ENCODE results near the gene ERCC6. TPM values are rescaled to one million over a fixed set of nuclear protein-coding genes. Genes with fewer than 3 reads are reported as not detected.

The ERCC6 gene
- total RNA-seq, 4 donors from 2014 or later: 16.0 to 34.0 (median 22.4) TPM

DNA sequence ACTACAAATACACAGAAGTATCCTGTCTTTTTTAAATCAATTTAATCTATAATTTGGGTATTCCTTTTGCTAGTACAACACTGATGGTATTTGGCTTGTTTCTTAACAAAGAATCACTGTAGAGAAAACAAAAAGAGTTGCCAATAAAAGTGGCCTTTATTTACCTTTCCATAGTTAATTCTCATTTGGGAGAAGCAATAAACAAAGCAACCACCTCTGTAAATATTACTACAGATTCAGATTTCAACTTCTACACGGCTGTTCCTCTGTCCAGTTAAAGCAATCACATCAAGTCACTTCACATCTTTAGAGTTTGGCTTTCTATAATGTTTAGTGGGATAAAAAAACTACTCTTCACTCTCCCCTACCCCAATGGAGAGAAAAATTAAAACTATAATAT, 34.4 kb downstream of the ERCC6 start:
- in situ Hi-C loops (cut with MboI; ENCODE audit: low pct_ligation_motif_present in 1 of 4, low pct_unique_long_range_greater_than_20kb in 1 of 4, low sequenced_read_pairs in 3 of 4) (loop anchor here (25.0 kb wide), 2 partner anchors 517 to 842 kb away; no protein-coding TSS in a partner anchor), intact Hi-C loops (cut with DNase I; ENCODE audit: low total_unique reads) (no loop called here)
- Histone ChIP-seq H3K36me3 (peaks cover 0 to 6% (median 0%) of the 10 kb centered on the region in 4 donors), H3K4me3 (no peak overlapping the region), H3K4me1 (peaks cover 0 to 11% (median 2%) of the 10 kb centered on the region in 4 donors), H3K9me3 (no peaks in the 10 kb centered on the region), H3K27ac (no peak overlapping the region), H3K27me3 (no peaks in the 10 kb centered on the region)
- no peak for DNase-seq
- WGBS, 2 donors (ENCODE audit: low coverage in 1 of 2): 33 to 56% methylated on average over 1 of the region's 1 CpG
- TF ChIP-seq POLR2A (IDR thresholded peaks at IDR 0.05): no peak

DNA sequence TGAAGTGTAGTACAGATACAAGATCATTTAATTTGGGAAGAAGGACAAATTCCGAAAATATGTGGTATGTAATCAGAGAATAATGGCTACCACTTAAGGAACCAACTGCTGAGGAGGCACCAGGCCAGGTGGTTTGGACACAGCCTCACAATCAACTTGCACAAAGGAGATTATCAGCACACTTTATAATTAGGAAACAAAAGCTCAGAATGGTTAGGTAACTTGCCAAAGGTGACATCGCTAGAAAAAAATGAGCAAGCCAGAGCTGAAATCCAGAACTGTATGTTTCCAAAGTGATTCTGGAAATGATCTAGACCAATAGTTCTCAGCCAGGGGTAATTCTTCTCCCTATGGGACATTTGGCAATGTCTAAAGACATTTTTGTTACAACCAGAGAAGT, 36.6 kb downstream of the ERCC6 start:
- 84 to 95% methylated on average over 2 of the region's 2 CpGs for WGBS, 2 donors (ENCODE audit: low coverage in 1 of 2)
- H3K4me3 ChIP-seq: no peak overlapping the region
- H3K36me3 ChIP-seq: peaks cover 0 to 6% (median 0%) of the 10 kb centered on the region in 4 donors
- DNase-seq: no peak
- no peaks in the 10 kb centered on the region for H3K4me1 ChIP-seq
- no peak overlapping the region for H3K27ac ChIP-seq
- H3K27me3 ChIP-seq: no peaks in the 10 kb centered on the region
- no peaks in the 10 kb centered on the region for H3K9me3 ChIP-seq
- in situ Hi-C loops (cut with MboI; ENCODE audit: low pct_ligation_motif_present in 1 of 4, low pct_unique_long_range_greater_than_20kb in 1 of 4, low sequenced_read_pairs in 3 of 4): loop anchor here (25.0 kb wide), 2 partner anchors 515 to 840 kb away; no protein-coding TSS in a partner anchor
- TF ChIP-seq POLR2A (IDR thresholded peaks at IDR 0.05) (no peak), POLR2AphosphoS5 (IDR thresholded peaks at IDR 0.05) (no peak), EP300 (IDR thresholded peaks at IDR 0.05; ENCODE audit: low read depth) (no peak)
- TF ChIP-seq, protein P1, sequence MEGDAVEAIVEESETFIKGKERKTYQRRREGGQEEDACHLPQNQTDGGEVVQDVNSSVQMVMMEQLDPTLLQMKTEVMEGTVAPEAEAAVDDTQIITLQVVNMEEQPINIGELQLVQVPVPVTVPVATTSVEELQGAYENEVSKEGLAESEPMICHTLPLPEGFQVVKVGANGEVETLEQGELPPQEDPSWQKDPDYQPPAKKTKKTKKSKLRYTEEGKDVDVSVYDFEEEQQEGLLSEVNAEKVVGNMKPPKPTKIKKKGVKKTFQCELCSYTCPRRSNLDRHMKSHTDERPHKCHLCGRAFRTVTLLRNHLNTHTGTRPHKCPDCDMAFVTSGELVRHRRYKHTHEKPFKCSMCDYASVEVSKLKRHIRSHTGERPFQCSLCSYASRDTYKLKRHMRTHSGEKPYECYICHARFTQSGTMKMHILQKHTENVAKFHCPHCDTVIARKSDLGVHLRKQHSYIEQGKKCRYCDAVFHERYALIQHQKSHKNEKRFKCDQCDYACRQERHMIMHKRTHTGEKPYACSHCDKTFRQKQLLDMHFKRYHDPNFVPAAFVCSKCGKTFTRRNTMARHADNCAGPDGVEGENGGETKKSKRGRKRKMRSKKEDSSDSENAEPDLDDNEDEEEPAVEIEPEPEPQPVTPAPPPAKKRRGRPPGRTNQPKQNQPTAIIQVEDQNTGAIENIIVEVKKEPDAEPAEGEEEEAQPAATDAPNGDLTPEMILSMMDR (IDR thresholded peaks at IDR 0.05): no peak
- intact Hi-C loops (cut with DNase I; ENCODE audit: low total_unique reads): no loop called here

DNA sequence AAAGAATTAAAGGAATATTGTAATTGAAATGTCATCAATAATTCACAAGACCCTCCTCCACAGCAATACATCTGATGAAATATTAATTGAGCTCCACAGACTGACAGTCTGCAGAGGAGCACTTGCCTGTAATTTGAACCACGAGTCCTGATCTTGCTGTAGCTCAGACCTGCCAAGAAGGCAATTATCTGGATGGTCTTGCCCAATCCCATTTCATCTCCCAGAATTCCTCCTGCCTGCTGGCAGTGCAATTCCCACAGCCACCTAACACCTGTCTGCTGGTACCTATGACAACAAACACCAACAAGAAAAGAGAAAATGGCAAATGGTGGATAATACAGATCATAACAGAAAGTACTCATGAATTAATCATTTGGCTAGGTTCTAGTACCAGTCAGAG, 38.5 kb downstream of the ERCC6 start:
- intact Hi-C loops (cut with DNase I; ENCODE audit: low total_unique reads): no loop called here
- H3K4me3 ChIP-seq: no peak overlapping the region
- no peaks in the 10 kb centered on the region for H3K4me1 ChIP-seq
- no peaks in the 10 kb centered on the region for H3K27me3 ChIP-seq
- no peaks in the 10 kb centered on the region for H3K9me3 ChIP-seq
- no peak overlapping the region for H3K27ac ChIP-seq
- no peak for TF ChIP-seq POLR2A (IDR thresholded peaks at IDR 0.05)
- no peak for TF ChIP-seq POLR2AphosphoS5 (IDR thresholded peaks at IDR 0.05)
- TF ChIP-seq EP300 (IDR thresholded peaks at IDR 0.05; ENCODE audit: low read depth): no peak
- TF ChIP-seq, protein P1 (IDR thresholded peaks at IDR 0.05): no peak
- DNase-seq: no peak
- in situ Hi-C loops (cut with MboI; ENCODE audit: low pct_ligation_motif_present in 1 of 4, low pct_unique_long_range_greater_than_20kb in 1 of 4, low sequenced_read_pairs in 3 of 4): loop anchor here (25.0 kb wide), 2 partner anchors 513 to 838 kb away; no protein-coding TSS in a partner anchor
- peaks cover 0 to 6% (median 0%) of the 10 kb centered on the region in 4 donors for H3K36me3 ChIP-seq
- 40 to 60% methylated on average over 1 of the region's 1 CpG for whole genome bisulfite sequencing, 2 donors (ENCODE audit: low coverage in 1 of 2)

DNA sequence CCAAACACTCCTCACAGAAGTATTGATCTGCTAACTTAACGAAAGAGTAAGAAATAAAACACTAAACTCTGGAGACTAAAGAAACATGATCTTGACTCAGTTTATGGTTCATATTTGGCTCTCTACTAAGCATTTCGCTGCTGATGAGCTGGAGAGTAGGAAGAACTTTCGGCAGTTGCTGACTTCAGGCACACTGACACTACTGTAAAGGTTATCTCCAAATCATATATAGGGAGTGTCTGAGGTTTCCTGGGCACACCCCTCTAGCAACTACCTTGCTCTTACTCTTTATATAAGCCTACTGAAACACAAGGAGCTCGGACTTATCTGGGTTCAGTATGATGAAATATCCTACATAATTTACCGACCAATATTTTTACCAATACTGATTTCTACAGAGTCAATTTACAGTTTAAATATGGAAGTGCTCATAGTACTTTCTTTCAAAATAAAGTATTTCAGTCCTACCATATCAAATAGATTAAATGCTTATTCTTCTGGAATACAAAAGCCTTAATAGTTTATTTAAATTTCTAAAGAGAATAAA, 39.5 kb downstream of the ERCC6 start:
- Histone ChIP-seq H3K4me3 (no peak overlapping the region), H3K36me3 (peaks cover 0 to 6% (median 0%) of the 10 kb centered on the region in 4 donors), H3K27ac (peak overlapping the region in 2 of 4 donors; percentile 7 to 11), H3K4me1 (no peaks in the 10 kb centered on the region), H3K27me3 (no peaks in the 10 kb centered on the region), H3K9me3 (no peaks in the 10 kb centered on the region)
- intact Hi-C loops (cut with DNase I; ENCODE audit: low total_unique reads) (no loop called here), in situ Hi-C loops (cut with MboI; ENCODE audit: low pct_ligation_motif_present in 1 of 4, low pct_unique_long_range_greater_than_20kb in 1 of 4, low sequenced_read_pairs in 3 of 4) (no loop called here)
- TF ChIP-seq EP300 (IDR thresholded peaks at IDR 0.05; ENCODE audit: low read depth): no peak
- no peak for TF ChIP-seq POLR2AphosphoS5 (IDR thresholded peaks at IDR 0.05)
- TF ChIP-seq, protein P1 (IDR thresholded peaks at IDR 0.05): no peak
- TF ChIP-seq POLR2A (IDR thresholded peaks at IDR 0.05): no peak
- 71 to 78% methylated on average over 2 to 5 of the region's 5 CpGs for WGBS, 2 donors (ENCODE audit: low coverage in 1 of 2)
- DNase-seq: peak; percentile 9

All from transverse colon (tissue), 4 donors.